GM19455 (cell line): ENCODE data around the gene TPK1.
"Not testable (repeated sequence)": the region's sequence is repeated elsewhere in the genome, so short reads cannot be mapped to it uniquely, and the experiment has no call there.

Source experiments
- ATAC-seq: cut with Tn5 transposase; IDR thresholded peaks from one replicate; pipeline ENCODE4 v1.9.1; 2021; ENCODE audit not compliant: unreplicated experiment

The TPK1 gene

GRCh38 chr7:144780071-144780608, 55.7 kb downstream of the TPK1 start:
- ATAC-seq = no peak

- not testable (repeated sequence) for ATAC-seq
Measured at GRCh38 chr7:144777889-144778288, 58.0 kb downstream of the TPK1 start.

GRCh38 chr7:144777005-144777839, 58.6 kb downstream of the TPK1 start:
- no peak for ATAC-seq

GRCh38 chr7:144776447-144776846, 59.4 kb downstream of the TPK1 start:
- ATAC-seq = no peak

DNA sequence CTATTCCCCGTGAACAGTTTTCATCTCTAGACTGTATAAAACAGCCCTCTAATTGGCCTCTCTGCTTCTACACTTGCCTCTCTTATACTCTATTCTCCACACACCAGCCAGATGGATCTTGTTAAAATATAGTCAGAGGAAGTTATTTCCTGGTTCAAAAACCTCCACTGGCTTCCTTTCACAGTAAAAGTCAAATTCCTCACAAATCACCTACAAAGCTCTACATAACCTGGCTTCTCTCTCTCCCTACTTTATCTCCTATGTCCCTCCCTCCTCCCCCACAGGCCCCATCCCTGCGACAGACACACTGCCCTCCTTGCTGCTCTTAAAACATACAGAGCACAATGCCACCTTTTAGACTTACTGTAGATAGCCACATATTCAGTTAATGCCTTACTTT, 60.1 kb downstream of the TPK1 start:
- no peak for ATAC-seq

- ATAC-seq = no peak
Measured at GRCh38 chr7:144771927-144772326, 63.9 kb downstream of the TPK1 start.

DNA sequence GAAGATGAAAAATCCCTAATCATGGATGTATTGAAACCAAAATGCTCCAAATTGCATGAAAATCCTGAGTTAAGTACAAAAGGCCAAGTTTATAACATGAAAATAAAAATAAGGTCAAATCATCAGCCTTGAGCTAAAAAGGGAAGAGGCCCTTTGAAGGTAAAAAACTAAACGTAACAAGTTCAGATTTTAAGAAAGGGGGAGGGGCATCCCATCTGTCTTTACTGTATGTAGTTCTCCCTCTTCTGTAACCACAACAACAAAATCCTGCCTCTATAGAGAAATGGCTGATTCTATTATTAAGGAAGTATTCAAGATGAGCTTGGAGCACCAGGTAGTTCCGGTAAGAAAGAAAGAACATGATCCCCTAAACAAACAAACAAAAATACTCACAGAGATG, 64.7 kb downstream of the TPK1 start:
- ATAC-seq = no peak

DNA sequence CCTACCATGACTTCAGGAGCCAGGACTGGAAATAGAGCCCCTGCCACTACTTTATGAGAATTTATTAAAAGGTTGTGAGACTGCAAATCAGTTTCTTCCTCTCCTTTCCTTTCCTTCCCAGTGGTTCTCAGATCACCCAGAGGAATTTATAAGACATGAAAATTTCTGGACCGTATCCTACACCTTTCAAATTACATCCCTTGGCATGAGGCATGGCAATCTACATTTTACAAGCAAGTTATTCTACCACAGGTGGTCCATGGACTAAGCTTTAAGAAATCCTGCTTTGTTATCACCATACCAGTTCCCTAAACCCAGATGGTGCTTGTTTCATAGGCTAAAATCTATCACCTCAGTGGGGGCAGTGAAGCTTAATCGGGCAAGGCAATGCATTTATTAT, 66.5 kb downstream of the TPK1 start:
- no peak for ATAC-seq

DNA sequence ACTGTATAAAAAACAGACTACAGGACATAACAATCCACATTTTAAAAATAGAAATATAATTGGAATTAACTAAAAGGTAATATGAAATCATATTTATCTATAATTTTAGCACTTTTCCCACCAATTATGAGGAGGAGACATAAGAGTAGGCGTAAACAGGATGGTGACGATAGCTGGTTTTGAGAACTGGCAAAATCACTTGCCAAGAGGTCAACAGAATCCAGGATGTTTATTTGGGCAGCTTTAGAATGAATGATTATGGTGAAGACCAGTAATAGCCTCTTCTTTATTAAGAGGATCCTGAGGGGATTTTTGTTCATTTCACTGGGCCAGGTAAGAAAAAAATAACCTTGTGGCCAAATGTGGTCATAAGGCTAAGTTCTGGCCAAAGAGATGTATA, 67.2 kb downstream of the TPK1 start:
- no peak for ATAC-seq

DNA sequence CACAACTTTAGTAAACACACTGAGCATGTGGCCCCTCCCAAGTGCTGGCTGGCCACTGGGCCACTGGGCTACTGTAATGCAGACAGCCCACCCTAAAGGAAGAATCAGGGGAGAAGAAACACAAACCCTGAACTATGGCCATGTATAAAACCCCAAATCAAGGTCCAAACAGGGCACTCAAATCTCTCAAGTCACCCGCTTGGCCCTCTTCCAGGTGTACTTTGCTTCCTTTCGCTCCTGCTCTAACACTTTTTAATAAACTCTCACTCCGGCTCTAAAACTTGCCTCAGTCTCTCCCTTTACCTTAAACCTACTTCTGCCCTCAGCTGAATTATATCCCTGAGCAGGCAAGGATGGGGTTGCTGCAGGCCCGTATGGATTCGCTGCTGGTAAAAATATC, 72.6 kb downstream of the TPK1 start:
- no peak for ATAC-seq

DNA sequence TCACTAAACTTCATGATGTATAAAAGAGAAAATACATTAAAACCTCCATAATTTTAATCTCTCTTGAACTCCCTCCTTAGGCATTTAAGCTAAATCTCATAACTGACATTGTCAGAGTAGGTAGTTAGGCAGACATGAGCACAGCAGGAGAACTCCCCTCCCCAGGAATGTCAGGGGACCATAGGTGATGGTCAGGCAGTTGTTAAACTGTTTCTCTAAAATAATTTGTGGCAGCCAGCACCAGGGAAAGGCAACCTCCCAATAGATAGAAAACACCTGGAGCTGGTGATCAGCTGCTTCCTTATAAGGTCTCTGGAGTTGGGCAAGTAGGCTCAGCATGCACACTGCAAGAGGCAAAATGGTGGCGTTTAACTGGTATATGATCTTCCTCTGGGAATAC, 73.0 kb downstream of the TPK1 start:
- no peak for ATAC-seq

DNA sequence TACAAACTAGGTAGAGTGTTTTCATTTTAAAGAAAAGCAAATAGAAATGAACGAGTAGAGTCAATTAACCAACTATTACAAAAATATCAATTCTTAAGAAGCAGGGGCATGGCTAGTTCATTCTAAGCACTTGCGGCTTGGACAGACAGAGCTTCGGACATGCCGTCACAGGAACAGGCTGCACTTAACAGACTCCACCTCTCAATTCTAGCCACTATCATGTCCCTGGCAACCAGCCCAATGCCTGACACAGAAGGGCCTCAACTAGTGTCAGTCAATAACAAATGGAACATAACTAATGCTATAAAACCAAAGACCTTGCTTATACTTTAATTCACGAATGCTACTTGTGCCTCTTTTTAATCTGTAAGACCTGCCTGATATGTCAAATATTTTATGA, 74.4 kb downstream of the TPK1 start:
- no peak for ATAC-seq

DNA sequence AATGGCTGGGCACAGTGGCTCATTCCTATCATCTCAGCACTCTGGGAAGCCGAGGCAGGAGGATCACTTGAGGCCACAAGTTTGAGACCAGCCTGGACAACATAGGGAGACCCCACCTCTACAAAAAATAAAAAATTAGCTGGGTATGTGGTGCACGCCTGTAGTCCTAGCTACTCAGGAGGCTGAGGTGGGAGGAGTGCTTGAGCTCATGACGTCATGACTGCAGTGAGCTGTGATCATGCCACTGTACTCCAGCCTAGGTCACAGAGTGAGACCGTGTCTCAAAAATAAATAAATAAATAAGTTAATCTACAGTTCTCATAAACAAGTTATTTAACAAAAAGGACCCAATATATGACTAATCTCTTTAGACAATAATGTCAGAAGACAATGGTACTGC, 76.2 kb downstream of the TPK1 start:
- no peak for ATAC-seq

GRCh38 chr7:144747936-144748335, 87.9 kb downstream of the TPK1 start:
- ATAC-seq = no peak

DNA sequence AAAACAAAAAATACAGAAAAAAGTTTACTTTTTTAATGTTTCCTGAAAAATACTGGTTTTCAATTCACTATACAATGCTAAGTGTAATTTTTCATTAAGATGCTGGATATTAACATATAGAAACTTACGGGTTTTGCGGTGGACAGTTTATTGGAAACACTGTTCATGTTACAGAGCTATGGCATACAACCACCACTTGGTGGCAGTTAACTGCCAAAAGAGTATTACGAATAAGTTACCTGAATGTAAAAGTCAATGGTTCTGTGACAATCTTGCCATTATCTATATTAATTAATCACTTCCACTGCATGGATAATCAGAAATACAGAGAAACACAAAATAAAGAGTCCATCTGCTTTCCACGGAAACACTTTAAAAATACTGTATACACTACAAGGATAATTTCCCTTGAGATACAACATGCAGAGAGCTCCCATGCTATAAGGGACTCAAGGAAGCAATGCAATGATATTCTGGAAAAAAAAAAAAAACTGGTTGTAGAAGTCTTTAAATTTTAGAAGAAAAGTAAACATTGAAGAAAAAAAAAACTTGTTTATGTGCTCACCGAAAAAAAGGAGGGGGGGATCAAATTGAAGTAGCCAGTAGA, 97.0 kb downstream of the TPK1 start:
- peak; percentile 90 for ATAC-seq

- ATAC-seq = no peak
Measured at GRCh38 chr7:144738146-144738545, 97.7 kb downstream of the TPK1 start.

- no peak for ATAC-seq
Measured at GRCh38 chr7:144736880-144737493, 98.9 kb downstream of the TPK1 start.

- ATAC-seq = no peak
Measured at GRCh38 chr7:144735505-144736276, 100.2 kb downstream of the TPK1 start.

GRCh38 chr7:144731661-144732351, 104.0 kb downstream of the TPK1 start:
- ATAC-seq = no peak

DNA sequence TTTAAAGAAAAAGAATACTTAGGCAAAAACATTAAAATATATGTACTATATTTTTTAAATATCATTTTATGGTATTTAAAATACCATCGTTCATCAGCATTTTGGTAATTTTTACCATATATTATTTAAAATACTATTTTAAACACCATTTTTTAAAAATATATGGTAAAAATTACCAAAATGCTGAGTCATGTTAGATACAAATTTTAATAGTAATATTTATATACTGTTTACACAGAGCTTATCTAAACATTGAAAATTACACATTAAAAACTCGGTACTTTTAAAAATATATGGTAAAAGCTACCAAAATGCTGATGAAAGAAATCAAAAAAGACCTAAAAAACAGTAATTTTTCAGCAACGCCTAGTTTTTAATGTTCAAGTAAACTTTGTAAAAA, 105.6 kb downstream of the TPK1 start:
- no peak for ATAC-seq

- no peak for ATAC-seq
Measured at GRCh38 chr7:144729226-144729625, 106.6 kb downstream of the TPK1 start.
